Measurements from ENCODE around the gene NWD2.

NWD2 gene

DNA sequence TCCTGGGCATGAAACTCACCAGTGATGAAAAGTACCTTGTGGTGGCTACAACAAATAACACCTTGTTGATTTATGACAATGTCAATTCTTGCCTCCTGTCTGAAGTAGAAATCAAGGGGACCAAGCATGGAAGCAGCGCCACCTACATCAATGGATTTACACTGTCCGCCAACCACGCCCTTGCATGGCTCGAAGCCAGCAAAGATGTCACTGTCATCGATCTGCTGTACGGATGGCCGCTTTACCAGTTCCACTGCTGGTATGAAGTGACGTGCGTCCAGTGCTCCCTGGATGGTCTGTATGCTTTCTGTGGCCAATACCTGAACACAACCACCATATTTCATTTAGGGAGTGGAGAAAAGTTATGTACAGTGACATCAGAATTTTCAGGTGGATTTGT lies 200.5 kb downstream of the NWD2 start:
- H3K9me2 ChIP-seq (replicated peaks; ENCODE audit: insufficient read depth, low read length): no peaks in the 10 kb centered on the region
- no peak overlapping the region for H3K27ac ChIP-seq (ENCODE audit: low read depth, low read length)
- H3K4me2 ChIP-seq (ENCODE audit: low read depth, low read length, poor library complexity, severe bottlenecking): no peak overlapping the region
- no peak overlapping the region for H3K4me3 ChIP-seq (ENCODE audit: insufficient read depth, low read length, poor library complexity, severe bottlenecking)
- TF ChIP-seq CTCF (IDR thresholded peaks at IDR 0.05; ENCODE audit: insufficient read depth, low read length, poor library complexity, severe bottlenecking): no peak
- TF ChIP-seq EZH2phosphoT487 (conservative IDR thresholded peaks at IDR 0.05; ENCODE audit: low read length): no peak
- H3K36me3 ChIP-seq (ENCODE audit: low read length): no peaks in the 10 kb centered on the region
- no peak overlapping the region for H2AFZ ChIP-seq (ENCODE audit: low read depth, low read length, severe bottlenecking)
- H3F3A ChIP-seq (ENCODE audit: insufficient read depth): no peaks in the 10 kb centered on the region
- no peaks in the 10 kb centered on the region for H4K20me1 ChIP-seq (ENCODE audit: low read depth, low read length)
- no peaks in the 10 kb centered on the region for H3K27me3 ChIP-seq (ENCODE audit: low read length)
- H3K79me2 ChIP-seq (ENCODE audit: insufficient read depth, low read length): no peaks in the 10 kb centered on the region
- no peaks in the 10 kb centered on the region for H3K9me3 ChIP-seq (ENCODE audit: insufficient read depth, low read length)
- no peak overlapping the region for H3K9ac ChIP-seq (ENCODE audit: low read length)

DNA sequence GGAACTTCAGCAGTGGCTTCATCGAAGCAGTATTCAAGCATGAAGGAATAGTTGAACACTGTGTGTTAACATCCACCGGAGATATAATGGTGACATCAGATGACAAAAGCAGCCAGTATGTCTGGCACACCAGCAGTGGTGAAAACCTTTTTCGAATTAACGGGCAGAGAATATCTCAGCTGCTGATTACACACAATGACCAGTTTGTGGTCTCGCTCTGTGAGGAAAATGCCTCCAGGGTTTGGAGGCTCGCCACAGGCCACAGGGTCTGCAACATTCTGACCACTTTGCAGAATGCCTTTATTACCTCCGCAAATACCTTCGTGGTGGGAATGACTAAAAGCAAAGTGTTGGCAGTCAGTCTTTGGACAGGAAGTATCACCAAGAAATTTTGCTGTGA lies 201.5 kb downstream of the NWD2 start:
- H3K9me3 ChIP-seq (ENCODE audit: insufficient read depth, low read length): no peaks in the 10 kb centered on the region
- no peak overlapping the region for H3K27ac ChIP-seq (ENCODE audit: low read depth, low read length)
- TF ChIP-seq CTCF (IDR thresholded peaks at IDR 0.05; ENCODE audit: insufficient read depth, low read length, poor library complexity, severe bottlenecking) (no peak), EZH2phosphoT487 (conservative IDR thresholded peaks at IDR 0.05; ENCODE audit: low read length) (no peak)
- no peak overlapping the region for H2AFZ ChIP-seq (ENCODE audit: low read depth, low read length, severe bottlenecking)
- no peak overlapping the region for H3K9ac ChIP-seq (ENCODE audit: low read length)
- H3K27me3 ChIP-seq (ENCODE audit: low read length): no peaks in the 10 kb centered on the region
- H3F3A ChIP-seq (ENCODE audit: insufficient read depth): no peaks in the 10 kb centered on the region
- no peaks in the 10 kb centered on the region for H3K79me2 ChIP-seq (ENCODE audit: insufficient read depth, low read length)
- H4K20me1 ChIP-seq (ENCODE audit: low read depth, low read length): no peaks in the 10 kb centered on the region
- H3K4me3 ChIP-seq (ENCODE audit: insufficient read depth, low read length, poor library complexity, severe bottlenecking): no peak overlapping the region
- H3K36me3 ChIP-seq (ENCODE audit: low read length): no peaks in the 10 kb centered on the region
- no peaks in the 10 kb centered on the region for H3K9me2 ChIP-seq (replicated peaks; ENCODE audit: insufficient read depth, low read length)
- H3K4me2 ChIP-seq (ENCODE audit: low read depth, low read length, poor library complexity, severe bottlenecking): no peak overlapping the region

- Histone ChIP-seq H3F3A (ENCODE audit: insufficient read depth) (no peaks in the 10 kb centered on the region), H3K79me2 (ENCODE audit: insufficient read depth, low read length) (no peaks in the 10 kb centered on the region), H3K9ac (ENCODE audit: low read length) (no peak overlapping the region), H3K27me3 (ENCODE audit: low read length) (no peaks in the 10 kb centered on the region), H2AFZ (ENCODE audit: low read depth, low read length, severe bottlenecking) (no peak overlapping the region), H3K27ac (ENCODE audit: low read depth, low read length) (no peak overlapping the region), H3K36me3 (ENCODE audit: low read length) (no peaks in the 10 kb centered on the region), H3K4me3 (ENCODE audit: insufficient read depth, low read length, poor library complexity, severe bottlenecking) (no peak overlapping the region), H3K9me3 (ENCODE audit: insufficient read depth, low read length) (no peaks in the 10 kb centered on the region), H3K9me2 (replicated peaks; ENCODE audit: insufficient read depth, low read length) (no peaks in the 10 kb centered on the region), H3K4me2 (ENCODE audit: low read depth, low read length, poor library complexity, severe bottlenecking) (no peak overlapping the region), H4K20me1 (ENCODE audit: low read depth, low read length) (no peaks in the 10 kb centered on the region)
- TF ChIP-seq CTCF (IDR thresholded peaks at IDR 0.05; ENCODE audit: insufficient read depth, low read length, poor library complexity, severe bottlenecking) (no peak), EZH2phosphoT487 (conservative IDR thresholded peaks at IDR 0.05; ENCODE audit: low read length) (no peak)
These were observed 203.3 kb downstream of the NWD2 start for GRCh38 chr4:37447886-37448285.

DNA sequence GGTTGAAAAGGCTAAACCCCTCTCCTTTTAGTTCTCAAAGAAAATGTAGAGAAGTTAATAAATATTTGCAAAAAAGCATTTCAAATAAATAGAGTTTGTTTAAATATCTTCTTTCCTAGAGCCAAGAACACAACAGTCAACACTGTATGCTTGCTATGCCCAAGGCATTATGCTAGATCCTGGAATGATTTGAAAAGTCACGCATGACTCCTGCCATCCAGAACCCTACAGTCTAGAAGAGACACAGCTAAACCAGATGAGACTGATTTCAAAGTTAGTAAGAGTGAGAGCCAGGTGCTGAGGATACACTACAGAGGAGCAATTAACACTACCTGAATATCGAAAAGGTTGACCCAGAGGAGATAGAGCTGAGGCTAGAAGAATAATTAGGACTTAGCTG lies 205.8 kb downstream of the NWD2 start:
- Histone ChIP-seq H2AFZ (ENCODE audit: low read depth, low read length, severe bottlenecking) (no peak overlapping the region), H3K9me3 (ENCODE audit: insufficient read depth, low read length) (no peaks in the 10 kb centered on the region), H3K4me3 (ENCODE audit: insufficient read depth, low read length, poor library complexity, severe bottlenecking) (no peak overlapping the region), H3K9me2 (replicated peaks; ENCODE audit: insufficient read depth, low read length) (no peaks in the 10 kb centered on the region), H3K27me3 (ENCODE audit: low read length) (no peaks in the 10 kb centered on the region), H3K9ac (ENCODE audit: low read length) (no peak overlapping the region), H4K20me1 (ENCODE audit: low read depth, low read length) (no peaks in the 10 kb centered on the region), H3F3A (ENCODE audit: insufficient read depth) (no peaks in the 10 kb centered on the region), H3K27ac (ENCODE audit: low read depth, low read length) (no peak overlapping the region), H3K4me2 (ENCODE audit: low read depth, low read length, poor library complexity, severe bottlenecking) (no peak overlapping the region), H3K36me3 (ENCODE audit: low read length) (no peaks in the 10 kb centered on the region), H3K79me2 (ENCODE audit: insufficient read depth, low read length) (no peaks in the 10 kb centered on the region)
- no peak for TF ChIP-seq CTCF (IDR thresholded peaks at IDR 0.05; ENCODE audit: insufficient read depth, low read length, poor library complexity, severe bottlenecking)
- TF ChIP-seq EZH2phosphoT487 (conservative IDR thresholded peaks at IDR 0.05; ENCODE audit: low read length): no peak

Data from SU-DHL-6 (cell line).